Cardiac ventricle fibroblast (primary cell): ENCODE data around the gene CWC22. TPM values are rescaled to one million over a fixed set of nuclear protein-coding genes. Genes with fewer than 3 reads are reported as not detected.

ENCODE experiments used
- total RNA-seq: library from RNA; depleted of rRNA; stranded (reverse); fragments of >200 nt; gene quantifications from 2 replicates; pipeline ENCODE4 v1.2.3, GENCODE V29; 2015

Gene CWC22
- total RNA-seq: 13.1 and 14.0 TPM in 2 replicates

DNA sequence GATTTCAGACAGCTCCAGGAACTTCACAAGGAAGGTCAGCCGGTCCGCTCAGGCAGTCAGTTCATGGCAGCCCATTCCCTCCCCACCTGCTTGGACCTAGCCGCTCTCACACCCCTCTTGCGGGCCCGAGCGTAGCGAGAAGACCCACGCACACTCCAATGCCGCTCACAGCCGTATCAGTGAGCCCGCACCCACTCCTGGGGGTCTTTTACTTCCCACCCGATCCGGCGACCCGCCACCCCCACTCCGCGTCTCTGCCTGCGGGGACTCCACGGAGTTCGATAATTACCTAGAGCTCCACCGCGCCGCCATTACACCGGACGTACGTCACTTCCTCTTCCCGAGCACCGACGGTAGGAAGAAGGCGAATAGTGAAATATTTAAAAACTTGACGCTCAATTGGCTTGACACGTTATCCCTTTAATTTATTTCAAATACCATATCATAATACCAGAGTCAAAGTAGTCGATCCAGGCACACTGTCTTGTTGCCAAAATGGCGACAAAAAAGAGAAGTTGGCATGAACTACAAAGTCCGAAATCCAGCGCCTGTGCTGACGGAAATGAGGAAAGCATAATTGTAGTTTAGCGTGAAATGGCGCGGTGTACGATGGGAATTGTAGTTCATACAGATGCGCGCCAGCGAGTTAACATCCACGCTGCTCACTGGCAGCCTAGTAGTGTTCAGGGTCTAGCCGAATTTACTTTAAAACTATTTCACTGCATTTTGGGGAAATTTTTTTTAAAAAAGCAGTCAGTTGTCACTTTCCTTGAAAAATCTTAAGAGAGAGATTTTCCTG is at the start of gene CWC22:
CWC22 (minus strand) TSS at position 517 of the 799 bp plus-strand sequence. CDS start 13,956 bp downstream, outside the sequence.

Other genes with a start within 250 kb of the CWC22 start
- 0.19 and 0.49 TPM in 2 replicates for gene ZNF385B, start 145.7 kb downstream of the CWC22 start, total RNA-seq